Psoas muscle (tissue), 8 donors: ENCODE measurements around the gene RASAL2. TPM values are rescaled to one million over a fixed set of nuclear protein-coding genes. Genes with fewer than 3 reads are reported as not detected.
A peak's percentile ranks its signal among the peaks of the same experiment; 100 is the strongest.

Experiments used
- ATAC-seq, 4 donors: fragments of 200-7000 bp; cut with Tn5 transposase; one replicate each; pipeline ENCODE4 v1.9.1; 2020; ENCODE audit warnings: moderate library complexity in 3 of 4, mild to moderate bottlenecking in 2 of 4
- DNase-seq, 2 donors: peaks; one replicate each; pipeline ENCODE4 v3.0.0-alpha.2; 2020
- H3K27ac ChIP-seq: fragments of 200-600 bp; one replicate; pipeline ENCODE4 v1.8.0; 2022
- H3K27me3 ChIP-seq, 3 donors: fragments of 200-600 bp in 1 of 3; one replicate each; pipeline versions ENCODE4 v1.6.1 to v1.8.0; 2013 to 2022; ENCODE audit warnings: low read length in 2 of 3, mild to moderate bottlenecking in 2 of 3, moderate library complexity in 1 of 3; ENCODE audit not compliant: insufficient read depth in 3 of 3
- H3K36me3 ChIP-seq, 2 donors: fragments of 200-600 bp in 1 of 2; one replicate each; pipeline versions ENCODE4 v1.6.1 to v1.8.0; 2013 to 2022; ENCODE audit warnings: low read depth in 1 of 2, mild to moderate bottlenecking in 1 of 2, moderate library complexity in 1 of 2; ENCODE audit not compliant: insufficient read depth in 1 of 2
- H3K4me1 ChIP-seq: fragments of 200-600 bp; one replicate; pipeline ENCODE4 v1.8.0; 2022
- H3K4me3 ChIP-seq: fragments of 200-600 bp; one replicate; pipeline ENCODE4 v1.8.0; 2022; ENCODE audit warnings: mild to moderate bottlenecking
- H3K9me3 ChIP-seq: fragments of 200-600 bp; one replicate; pipeline ENCODE4 v1.8.0; 2022
- CTCF ChIP-seq: fragments of 200-600 bp; IDR thresholded peaks from one replicate; pipeline ENCODE4 v1.8.0; 2022; ENCODE audit warnings: antibody characterized with exemption
- WGBS, 3 donors: extraction: QIAGEN DNeasy Blood & Tissue Kit; methylation state at CpG; one replicate each; pipeline versions ENCODE4 v1.1.6 to v1.1.7; 2013; 5-methylcytosine and 5-hydroxymethylcytosine counted together
- intact Hi-C, 2 donors: fragments of 100-400 bp; cut with DNase I; formaldehyde crosslinking; loops; one replicate each; pipeline versions ENCODE4 v1.11.0 to v1.14.2; 2022
- polyA plus RNA-seq, 3 donors: library from polyadenylated mRNA; stranded (reverse); fragments of 200-250 nt; gene quantifications; one replicate each; pipeline ENCODE4 v1.2.3, GENCODE V29; 2013
- total RNA-seq, 4 donors: library from RNA; stranded (reverse); fragmentation: NEBNext Ultra II Directional in 2 of 4; extraction: Animal tissue kit (Norgen Biotek cat#: 25700) in 2 of 4; gene quantifications; one replicate each; pipeline versions ENCODE4 v1.2.1 to v1.2.4, GENCODE V29; 2021 to 2023
- donor health status: healthy with polysubstance abuse.
- donor health status: DM: no; HTN: no; CAD: no; lungs with moderate emphysema.
- donor health status: Bipolar disorder and iron deficiency.
- donor health status: healthy.
- donor health status: DM: yes; HTN: yes; CAD: no.
- donor health status: DM: no; HTN: no; CAD: no.
- donor health status: DM: no; HTN: no; CAD: no.
- donor health status: DM: yes; HTN: yes; CAD: no.

RASAL2 gene
- total and polyA plus RNA-seq, 7 donors: 1.9 to 42.1 (median 5.5) TPM

GRCh38 chr1:178323067-178323466 lies 229.2 kb downstream of the RASAL2 start:
- 43 to 66% (median 49%) methylated on average over 1 of the region's 1 CpG for WGBS, 3 donors
- no peak overlapping the region for H3K4me3 ChIP-seq
- no peaks in the 10 kb centered on the region for H3K27me3 ChIP-seq
- ATAC-seq (no peak), DNase-seq (no peak)
- intact Hi-C loops: no loop called here
- no peaks in the 10 kb centered on the region for H3K36me3 ChIP-seq
- peaks cover 5% of the 10 kb centered on the region for H3K4me1 ChIP-seq
- no peaks in the 10 kb centered on the region for H3K9me3 ChIP-seq
- no peak overlapping the region for H3K27ac ChIP-seq
- TF ChIP-seq CTCF: no peak

GRCh38 chr1:178324003-178324402 lies 230.1 kb downstream of the RASAL2 start:
- Histone ChIP-seq H3K36me3 (no peaks in the 10 kb centered on the region), H3K27ac (no peak overlapping the region), H3K27me3 (no peaks in the 10 kb centered on the region), H3K9me3 (no peaks in the 10 kb centered on the region), H3K4me3 (no peak overlapping the region), H3K4me1 (peaks cover 11% of the 10 kb centered on the region)
- WGBS, 3 donors: 80 to 89% (median 83%) methylated on average over 1 of the region's 1 CpG
- intact Hi-C loops: no loop called here
- ATAC-seq (no peak), DNase-seq (no peak)
- no peak for TF ChIP-seq CTCF

- DNase-seq (no peak), ATAC-seq (peak; percentile 95 to 99 (median 98))
- Histone ChIP-seq H3K9me3 (no peaks in the 10 kb centered on the region), H3K27ac (peak overlapping the region; percentile 81), H3K36me3 (no peaks in the 10 kb centered on the region), H3K4me3 (no peak overlapping the region), H3K4me1 (peaks cover 20% of the 10 kb centered on the region), H3K27me3 (no peaks in the 10 kb centered on the region)
- no peak for TF ChIP-seq CTCF
- WGBS, 3 donors: 34 to 57% (median 37%) methylated on average over 3 of the region's 3 CpGs
- intact Hi-C loops: no loop called here
Measured at GRCh38 chr1:178328728-178329127, 234.8 kb downstream of the RASAL2 start.

- 53 to 75% (median 60%) methylated on average over 1 of the region's 1 CpG for WGBS, 3 donors
- Histone ChIP-seq H3K4me1 (peaks cover 20% of the 10 kb centered on the region), H3K27ac (peak overlapping the region; percentile 81), H3K36me3 (no peaks in the 10 kb centered on the region), H3K4me3 (peak overlapping the region; percentile 6), H3K27me3 (no peaks in the 10 kb centered on the region), H3K9me3 (no peaks in the 10 kb centered on the region)
- DNase-seq (no peak), ATAC-seq (peak; percentile 41 to 72 (median 65))
- TF ChIP-seq CTCF: no peak
- intact Hi-C loops: no loop called here
Measured at GRCh38 chr1:178330153-178330552, 236.2 kb downstream of the RASAL2 start.

- Histone ChIP-seq H3K27me3 (no peaks in the 10 kb centered on the region), H3K9me3 (no peaks in the 10 kb centered on the region), H3K4me3 (no peak overlapping the region), H3K4me1 (peaks cover 20% of the 10 kb centered on the region), H3K36me3 (no peaks in the 10 kb centered on the region), H3K27ac (peak overlapping the region; percentile 81)
- WGBS, 3 donors: 66 to 86% (median 73%) methylated on average over 7 of the region's 7 CpGs
- no peak for TF ChIP-seq CTCF
- DNase-seq: no peak
- intact Hi-C loops: no loop called here
- ATAC-seq: peak in 1 of 4 donors; percentile 41
Measured at GRCh38 chr1:178330848-178331497, 237.1 kb downstream of the RASAL2 start.
